NT2/D1 (cell line): ENCODE results near the gene HKDC1.

ENCODE experiments used
- SUZ12 ChIP-seq: IDR thresholded peaks from 2 replicates; pipeline ENCODE4 v1.6.1; 2011; ENCODE audit not compliant: insufficient read length, insufficient read depth; ENCODE audit errors: extremely low read depth
- YY1 ChIP-seq: IDR thresholded peaks from 2 replicates; pipeline ENCODE4 v1.6.1; 2011; ENCODE audit not compliant: insufficient read length, insufficient read depth
- ZNF274 ChIP-seq: IDR thresholded peaks from 2 replicates; pipeline ENCODE4 v1.6.1; 2011; ENCODE audit warnings: mild to moderate bottlenecking, low read depth, low read length

DNA sequence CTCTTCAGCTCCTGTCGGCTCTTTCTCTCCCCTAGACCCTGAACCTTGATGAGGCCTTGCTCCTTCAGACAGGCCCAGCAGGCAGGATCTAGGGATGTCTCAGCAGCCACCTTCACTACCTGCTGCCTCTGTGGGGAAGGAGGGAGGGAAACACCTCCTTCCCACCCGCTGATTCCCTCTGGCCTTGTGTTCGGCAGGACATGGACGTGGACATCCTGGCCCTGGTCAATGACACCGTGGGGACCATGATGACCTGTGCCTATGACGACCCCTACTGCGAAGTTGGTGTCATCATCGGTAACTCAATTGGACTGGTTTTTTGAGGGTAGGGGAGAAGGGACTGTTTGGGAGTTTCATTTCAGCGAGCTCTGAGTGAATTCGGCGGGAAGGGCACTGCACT lies 20.3 kb downstream of the HKDC1 start:
- TF ChIP-seq ZNF274 (no peak), YY1 (no peak), SUZ12 (no peak)
